ENCODE measurements around the gene RCC1. TPM values are rescaled to one million over a fixed set of nuclear protein-coding genes. Genes with fewer than 3 reads are reported as not detected.
A peak's percentile ranks its signal among the peaks of the same experiment; 100 is the strongest.
"Not testable (repeated sequence)": the region's sequence is repeated elsewhere in the genome, so short reads cannot be mapped to it uniquely, and the experiment has no call there.

RCC1 gene
- total RNA-seq, 5 donors from 2014 or later (not counting 1 experiment from before 2014, with no cell fraction given): 13.1 to 23.2 (median 19.7) TPM

DNA sequence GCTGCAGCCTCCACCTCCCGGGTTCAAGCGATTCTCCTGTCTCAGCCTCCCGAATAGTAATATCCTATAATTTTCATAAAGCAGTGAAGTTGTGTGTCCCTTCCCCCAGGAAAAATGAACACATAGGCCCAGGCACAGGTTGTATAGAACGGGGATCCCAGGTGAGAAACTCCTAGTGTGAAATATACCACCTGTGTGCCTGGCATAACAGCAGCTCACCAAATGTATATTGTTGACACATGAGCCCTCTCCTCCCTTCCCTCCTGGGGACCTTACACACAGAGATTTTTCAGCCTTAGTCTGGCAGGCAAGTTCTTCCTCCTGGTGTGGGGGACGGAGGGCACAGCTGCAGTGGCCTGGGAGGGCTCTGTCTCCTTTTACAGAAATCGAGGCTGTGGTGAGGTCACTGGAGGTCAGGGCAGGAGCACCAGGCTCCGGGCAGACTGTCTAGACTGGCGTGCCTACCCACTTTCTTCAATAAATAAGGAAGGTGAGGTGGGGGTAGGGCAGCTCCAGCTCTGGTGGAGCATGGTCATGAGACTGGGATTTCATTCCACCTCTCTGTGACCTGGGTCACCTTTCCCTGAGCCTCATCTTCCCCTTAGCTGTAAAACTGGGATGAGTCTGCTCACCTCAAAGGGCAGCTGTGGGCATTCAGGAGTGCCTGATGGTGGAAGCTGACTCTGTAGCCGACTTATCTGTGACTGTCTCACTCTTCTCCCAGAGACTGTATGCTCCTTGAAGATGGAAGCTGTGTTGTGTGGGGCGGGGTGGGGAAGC is 14.3 kb downstream of the RCC1 start:
- Histone ChIP-seq H3K4me3 (ENCODE audit: control insufficient read depth in 1 of 2, extremely low read depth in 1 of 2, low read length in 1 of 2) (no peak overlapping the region), H3K9me3 (no peaks in the 10 kb centered on the region), H3K36me3 (ENCODE audit: control insufficient read depth in 2 of 2, extremely low read depth in 1 of 2, insufficient read depth in 1 of 2, low read length in 1 of 2) (peaks cover 4 to 6% of the 10 kb centered on the region in 2 donors), H3K27ac (ENCODE audit: low read length) (no peak overlapping the region), H3K27me3 (replicated peaks in 1 of 2; ENCODE audit: control insufficient read depth in 2 of 2, extremely low read depth in 1 of 2, insufficient read depth in 2 of 2, low read length in 1 of 2) (no peaks in the 10 kb centered on the region), H3K4me1 (ENCODE audit: control insufficient read depth in 1 of 2, extremely low read depth in 1 of 2, insufficient read depth in 2 of 2, low read length in 2 of 2) (peaks cover 2 to 17% of the 10 kb centered on the region in 2 experiments)
- no peaks in the 10 kb centered on the region for H3K9me3 Mint-ChIP-seq
- no peak overlapping the region for H3K27ac Mint-ChIP-seq
- peak overlapping the region; percentile 17 to 74 (median 58) for H3K4me3 Mint-ChIP-seq
- peaks cover 20 to 33% (median 23%) of the 10 kb centered on the region in 3 donors for H3K4me1 Mint-ChIP-seq
- 100% methylated on average over 2 of the region's 10 CpGs for WGBS (ENCODE audit: insufficient coverage)
- no peaks in the 10 kb centered on the region for H3K27me3 Mint-ChIP-seq
- H3K36me3 Mint-ChIP-seq: peaks cover 9% of the 10 kb centered on the region
- ChIA-PET CTCF (no interaction called here), POLR2A (interaction anchor here in 1 of 2 donors (0.6 kb wide), 1 partner anchor 31 kb away, joined by 3 read pairs; no protein-coding TSS in a partner anchor)
- no peak for DNase-seq
- ATAC-seq (replicated peaks in 1 of 4): no peak

DNA sequence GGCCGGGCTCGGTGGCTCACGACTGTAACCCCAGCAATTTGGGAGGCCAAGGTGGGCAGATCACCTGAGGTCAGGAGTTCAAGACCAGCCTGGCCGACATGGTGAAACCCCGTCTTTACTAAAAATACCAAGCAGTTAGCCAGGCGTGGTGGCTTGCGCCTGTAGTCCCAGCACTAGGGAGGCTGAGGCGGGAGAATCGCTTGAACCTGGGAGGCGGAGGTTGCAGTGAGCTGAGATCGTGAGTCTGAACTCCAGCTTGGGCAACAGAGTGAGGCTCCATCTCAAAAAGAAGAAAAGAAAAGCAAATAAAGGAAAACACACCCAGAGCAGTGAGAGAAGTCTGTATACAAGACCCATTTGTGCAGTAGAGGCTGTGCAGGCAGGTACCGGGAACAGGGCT is 15.0 kb downstream of the RCC1 start:
- H3K27me3 ChIP-seq (replicated peaks in 1 of 2; ENCODE audit: control insufficient read depth in 2 of 2, extremely low read depth in 1 of 2, insufficient read depth in 2 of 2, low read length in 1 of 2); H3K4me3 ChIP-seq (ENCODE audit: control insufficient read depth in 1 of 2, extremely low read depth in 1 of 2, low read length in 1 of 2); H3K36me3 ChIP-seq (ENCODE audit: control insufficient read depth in 2 of 2, extremely low read depth in 1 of 2, insufficient read depth in 1 of 2, low read length in 1 of 2); POLR2A ChIA-PET; H3K27me3 Mint-ChIP-seq; DNase-seq; H3K4me3 Mint-ChIP-seq; H3K9me3 ChIP-seq; H3K9me3 Mint-ChIP-seq; H3K27ac ChIP-seq (ENCODE audit: low read length); H3K36me3 Mint-ChIP-seq; H3K27ac Mint-ChIP-seq; ATAC-seq (replicated peaks in 1 of 4): not testable (repeated sequence)
- WGBS (ENCODE audit: insufficient coverage): 95% methylated on average over 12 of the region's 12 CpGs
- peaks cover 2 to 17% of the 10 kb centered on the region in 2 experiments for H3K4me1 ChIP-seq (ENCODE audit: control insufficient read depth in 1 of 2, extremely low read depth in 1 of 2, insufficient read depth in 2 of 2, low read length in 2 of 2)
- CTCF ChIA-PET: interaction anchor here in 1 of 2 donors (0.6 kb wide), 1 partner anchor 354 kb away, joined by 6 read pairs; no protein-coding TSS in a partner anchor
- peaks cover 20 to 33% (median 23%) of the 10 kb centered on the region in 3 donors for H3K4me1 Mint-ChIP-seq

- Mint-ChIP-seq H3K4me1 (peaks cover 20 to 31% (median 23%) of the 10 kb centered on the region in 3 donors), H3K4me3 (no peak overlapping the region), H3K27me3 (no peaks in the 10 kb centered on the region), H3K9me3 (no peaks in the 10 kb centered on the region), H3K27ac (no peak overlapping the region), H3K36me3 (peaks cover 9% of the 10 kb centered on the region)
- ATAC-seq (replicated peaks in 1 of 4) (no peak), DNase-seq (no peak)
- H3K27me3 ChIP-seq (replicated peaks in 1 of 2; ENCODE audit: control insufficient read depth in 2 of 2, extremely low read depth in 1 of 2, insufficient read depth in 2 of 2, low read length in 1 of 2): no peaks in the 10 kb centered on the region
- ChIA-PET CTCF (interaction anchor here in 1 of 2 donors (0.6 kb wide), 1 partner anchor 354 kb away, joined by 6 read pairs; no protein-coding TSS in a partner anchor), POLR2A (no interaction called here)
- H3K4me3 ChIP-seq (ENCODE audit: control insufficient read depth in 1 of 2, extremely low read depth in 1 of 2, low read length in 1 of 2): no peak overlapping the region
- no peaks in the 10 kb centered on the region for H3K9me3 ChIP-seq
- H3K4me1 ChIP-seq (ENCODE audit: control insufficient read depth in 1 of 2, extremely low read depth in 1 of 2, insufficient read depth in 2 of 2, low read length in 2 of 2): peaks cover 2 to 17% of the 10 kb centered on the region in 2 experiments
- no peak overlapping the region for H3K27ac ChIP-seq (ENCODE audit: low read length)
- WGBS (ENCODE audit: insufficient coverage): 91% methylated on average over 2 of the region's 6 CpGs
- peaks cover 4 to 6% of the 10 kb centered on the region in 2 donors for H3K36me3 ChIP-seq (ENCODE audit: control insufficient read depth in 2 of 2, extremely low read depth in 1 of 2, insufficient read depth in 1 of 2, low read length in 1 of 2)
Measured at GRCh38 chr1:28521502-28522164, 15.8 kb downstream of the RCC1 start.

GRCh38 chr1:28522537-28522936 is 16.7 kb downstream of the RCC1 start:
- H3K27ac Mint-ChIP-seq; H3K4me3 ChIP-seq (ENCODE audit: control insufficient read depth in 1 of 2, extremely low read depth in 1 of 2, low read length in 1 of 2); H3K27me3 Mint-ChIP-seq; H3K27me3 ChIP-seq (replicated peaks in 1 of 2; ENCODE audit: control insufficient read depth in 2 of 2, extremely low read depth in 1 of 2, insufficient read depth in 2 of 2, low read length in 1 of 2); H3K4me3 Mint-ChIP-seq; POLR2A ChIA-PET; H3K36me3 Mint-ChIP-seq; CTCF ChIA-PET; H3K9me3 Mint-ChIP-seq; H3K36me3 ChIP-seq (ENCODE audit: control insufficient read depth in 2 of 2, extremely low read depth in 1 of 2, insufficient read depth in 1 of 2, low read length in 1 of 2); ATAC-seq (replicated peaks in 1 of 4); DNase-seq; H3K9me3 ChIP-seq; H3K27ac ChIP-seq (ENCODE audit: low read length): not testable (repeated sequence)
- 100% methylated on average over 1 of the region's 9 CpGs for WGBS (ENCODE audit: insufficient coverage)
- H3K4me1 ChIP-seq (ENCODE audit: control insufficient read depth in 1 of 2, extremely low read depth in 1 of 2, insufficient read depth in 2 of 2, low read length in 2 of 2): peaks cover 2 to 16% of the 10 kb centered on the region in 2 experiments
- H3K4me1 Mint-ChIP-seq: peaks cover 14 to 24% (median 17%) of the 10 kb centered on the region in 3 donors

DNA sequence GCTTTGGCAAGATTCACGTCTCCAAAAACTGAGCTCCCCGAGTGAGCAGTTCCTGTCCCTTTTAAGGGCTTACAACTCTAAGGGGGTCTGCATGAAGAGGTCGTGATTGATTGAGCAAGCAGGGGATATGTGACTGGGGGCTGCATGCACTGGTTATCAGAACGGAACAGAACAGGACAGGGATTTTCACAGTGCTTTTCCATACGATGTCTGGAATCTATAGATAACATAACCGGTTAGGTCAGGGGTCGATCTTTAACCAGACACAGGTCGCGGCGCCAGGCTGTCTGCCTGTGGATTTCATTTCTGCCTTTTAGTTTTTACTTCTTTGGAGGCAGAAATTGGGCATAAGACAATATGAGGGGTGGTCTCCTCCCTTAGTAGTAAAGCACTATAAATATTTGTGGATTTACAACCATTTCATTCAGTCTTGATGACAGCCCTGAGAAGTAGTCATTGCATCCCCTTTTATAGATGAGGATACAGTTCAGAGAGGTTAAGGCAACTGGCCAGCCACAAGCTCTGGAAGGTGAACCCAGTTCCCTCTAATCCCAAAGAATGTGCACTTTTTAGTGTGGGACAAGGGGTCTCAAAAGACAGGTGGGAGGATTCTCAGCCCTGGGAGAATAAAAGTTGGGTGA is 19.3 kb downstream of the RCC1 start:
- H3K27me3 ChIP-seq (replicated peaks in 1 of 2; ENCODE audit: control insufficient read depth in 2 of 2, extremely low read depth in 1 of 2, insufficient read depth in 2 of 2, low read length in 1 of 2); H3K4me1 Mint-ChIP-seq; CTCF ChIA-PET; H3K36me3 ChIP-seq (ENCODE audit: control insufficient read depth in 2 of 2, extremely low read depth in 1 of 2, insufficient read depth in 1 of 2, low read length in 1 of 2); ATAC-seq (replicated peaks in 1 of 4); H3K4me3 ChIP-seq (ENCODE audit: control insufficient read depth in 1 of 2, extremely low read depth in 1 of 2, low read length in 1 of 2); H3K36me3 Mint-ChIP-seq; H3K4me3 Mint-ChIP-seq; H3K9me3 Mint-ChIP-seq; H3K9me3 ChIP-seq; H3K27ac ChIP-seq (ENCODE audit: low read length); DNase-seq; H3K4me1 ChIP-seq (ENCODE audit: control insufficient read depth in 1 of 2, extremely low read depth in 1 of 2, insufficient read depth in 2 of 2, low read length in 2 of 2); POLR2A ChIA-PET; H3K27ac Mint-ChIP-seq; H3K27me3 Mint-ChIP-seq: not testable (repeated sequence)
- 96% methylated on average over 8 of the region's 10 CpGs for WGBS (ENCODE audit: insufficient coverage)

- no peak overlapping the region for H3K4me3 ChIP-seq (ENCODE audit: control insufficient read depth in 1 of 2, extremely low read depth in 1 of 2, low read length in 1 of 2)
- H3K36me3 ChIP-seq (ENCODE audit: control insufficient read depth in 2 of 2, extremely low read depth in 1 of 2, insufficient read depth in 1 of 2, low read length in 1 of 2): peaks cover 7 to 10% of the 10 kb centered on the region in 2 donors
- POLR2A ChIA-PET: no interaction called here
- CTCF ChIA-PET: interaction anchor here in 1 of 2 donors (0.7 kb wide), 1 partner anchor 275 kb away, joined by 4 read pairs; no protein-coding TSS in a partner anchor
- 94% methylated on average over 7 of the region's 9 CpGs for WGBS (ENCODE audit: insufficient coverage)
- H3K27ac Mint-ChIP-seq: no peak overlapping the region
- peaks cover 0 to 4% (median under 1%) of the 10 kb centered on the region in 3 donors for H3K4me1 Mint-ChIP-seq
- H3K36me3 Mint-ChIP-seq: peaks cover 15% of the 10 kb centered on the region
- H3K27me3 ChIP-seq (replicated peaks in 1 of 2; ENCODE audit: control insufficient read depth in 2 of 2, extremely low read depth in 1 of 2, insufficient read depth in 2 of 2, low read length in 1 of 2): no peaks in the 10 kb centered on the region
- no peaks in the 10 kb centered on the region for H3K9me3 ChIP-seq
- no peaks in the 10 kb centered on the region for H3K27me3 Mint-ChIP-seq
- H3K27ac ChIP-seq (ENCODE audit: low read length): no peak overlapping the region
- no peaks in the 10 kb centered on the region for H3K9me3 Mint-ChIP-seq
- no peaks in the 10 kb centered on the region for H3K4me1 ChIP-seq (ENCODE audit: control insufficient read depth in 1 of 2, extremely low read depth in 1 of 2, insufficient read depth in 2 of 2, low read length in 2 of 2)
- H3K4me3 Mint-ChIP-seq: no peak overlapping the region
- ATAC-seq (replicated peaks in 1 of 4): no peak
- DNase-seq: no peak
Measured at GRCh38 chr1:28526886-28527285, 21.0 kb downstream of the RCC1 start.
